B cell (primary cell): Measurements from ENCODE around the gene TFAP2A. TPM values are rescaled to one million over a fixed set of nuclear protein-coding genes. Genes with fewer than 3 reads are reported as not detected.

ENCODE experiments used
- ATAC-seq: fragments of 200-7000 bp; cut with Tn5 transposase; one replicate; pipeline ENCODE4 v1.10.0; 2021; ENCODE audit warnings: low read depth, mild to moderate bottlenecking, moderate number of reproducible peaks, moderate library complexity
- CTCF ChIA-PET: fragments of 350-600 bp; sonication (Branson Sonifier 250); formaldehyde crosslinking; loops from one replicate; lab custom pipeline; 2021; ENCODE audit warnings: antibody characterized with exemption, inconsistent platforms; lab: Charles Lee
- POLR2A ChIA-PET: fragments of 350-600 bp; sonication (Branson Sonifier 250); formaldehyde crosslinking; loops from one replicate; lab custom pipeline; 2021; ENCODE audit warnings: antibody characterized with exemption; lab: Charles Lee
- DNase-seq: peaks from one replicate; pipeline ENCODE4 v3.0.0; 2013
- H2AFZ ChIP-seq: 2 replicates; pipeline ENCODE4 v1.6.1; 2012; ENCODE audit warnings: mild to moderate bottlenecking, low read depth, low read length; ENCODE audit not compliant: insufficient read depth, poor library complexity, severe bottlenecking
- H3K27ac ChIP-seq, 2 donors: 1 replicate in 1 of 2; 2 replicates in 1 of 2; pipeline ENCODE4 v1.5.1; 2012 to 2013; ENCODE audit warnings: low read length in 2 of 2, mild to moderate bottlenecking in 2 of 2, moderate library complexity in 1 of 2
- H3K27me3 ChIP-seq, 4 experiments: fragments of 200-600 bp in 1 of 4; sonication (generic) in 1 of 4; replicated peaks in 1 of 4; 1 replicate in 2 of 4; 2 replicates in 2 of 4; pipeline versions ENCODE4 v1.6.1 to v1.7.0; 2013 to 2016; ENCODE audit warnings: low read length in 3 of 4, mild to moderate bottlenecking in 2 of 4, mixed read lengths in 1 of 4, moderate library complexity in 1 of 4; ENCODE audit not compliant: insufficient read depth in 4 of 4, control insufficient read depth in 3 of 4; ENCODE audit errors: control extremely low read depth in 1 of 4
- H3K36me3 ChIP-seq, 2 experiments: replicated peaks in 1 of 2; 1 replicate in 1 of 2; 2 replicates in 1 of 2; pipeline versions ENCODE4 v1.6.1 to v1.7.1; 2013; ENCODE audit warnings: low read length in 1 of 2; ENCODE audit not compliant: insufficient read depth in 2 of 2, control insufficient read depth in 1 of 2; ENCODE audit errors: control extremely low read depth in 1 of 2, extremely low read depth in 1 of 2
- H3K4me1 ChIP-seq, 2 donors: fragments of 200-600 bp in 1 of 2; sonication (generic) in 1 of 2; 1 replicate in 1 of 2; 2 replicates in 1 of 2; pipeline versions ENCODE4 v1.5.1 to v1.6.1; 2013 to 2017; ENCODE audit warnings: low read length in 2 of 2; ENCODE audit not compliant: control insufficient read depth in 2 of 2, insufficient read depth in 2 of 2
- H3K4me2 ChIP-seq: replicated peaks from 2 replicates; pipeline ENCODE3; 2012; ENCODE audit warnings: mild to moderate bottlenecking, low read depth, low read length; ENCODE audit not compliant: poor library complexity, severe bottlenecking
- H3K4me3 ChIP-seq, 5 experiments: fragments of 200-600 bp in 1 of 5; sonication (generic) in 1 of 5; 1 replicate in 3 of 5; 2 replicates in 2 of 5; pipeline versions ENCODE4 v1.5.1 to v1.7.0; 2011 to 2016; ENCODE audit warnings: low read length in 4 of 5, mild to moderate bottlenecking in 4 of 5, low read depth in 2 of 5, control low read depth in 1 of 5, moderate library complexity in 1 of 5; ENCODE audit not compliant: insufficient read depth in 1 of 5; ENCODE audit errors: control extremely low read depth in 1 of 5, extremely low read depth in 1 of 5
- H3K79me2 ChIP-seq: fragments of 200-600 bp; sonication (generic); one replicate; pipeline ENCODE4 v1.6.0; 2016; ENCODE audit warnings: low read length; ENCODE audit not compliant: control insufficient read depth, insufficient read depth
- H3K9ac ChIP-seq: fragments of 200-600 bp; sonication (generic); 2 replicates; pipeline ENCODE4 v1.6.1; 2017; ENCODE audit warnings: mild to moderate bottlenecking, low read length, moderate library complexity
- H3K9me3 ChIP-seq, 3 donors: one replicate each; pipeline versions ENCODE4 v1.6.1 to v1.7.1; 2013; ENCODE audit warnings: low read length in 2 of 3; ENCODE audit not compliant: control insufficient read depth in 2 of 3, insufficient read depth in 1 of 3; ENCODE audit errors: control extremely low read depth in 1 of 3
- H4K20me1 ChIP-seq: 2 replicates; pipeline ENCODE4 v1.6.0; 2012; ENCODE audit warnings: mild to moderate bottlenecking, low read length; ENCODE audit not compliant: insufficient read depth, control insufficient read depth, poor library complexity, severe bottlenecking
- H3K27ac Mint-ChIP-seq: one replicate; pipeline ENCODE4 v1.8.0; 2021; ENCODE audit warnings: mixed read lengths
- H3K27me3 Mint-ChIP-seq: one replicate; pipeline ENCODE4 v1.8.0; 2021; ENCODE audit warnings: mixed read lengths
- H3K4me1 Mint-ChIP-seq: one replicate; pipeline ENCODE4 v1.8.0; 2021; ENCODE audit warnings: mixed read lengths
- H3K4me3 Mint-ChIP-seq: one replicate; pipeline ENCODE4 v1.8.0; 2021; ENCODE audit warnings: mixed read lengths
- H3K9me3 Mint-ChIP-seq: one replicate; pipeline ENCODE4 v1.8.0; 2022; ENCODE audit warnings: mixed read lengths; ENCODE audit not compliant: insufficient read depth
- CTCF ChIP-seq: fragments of 200-600 bp; IDR thresholded peaks from one replicate; pipeline ENCODE4 v1.8.0; 2022; ENCODE audit warnings: antibody characterized with exemption, mild to moderate bottlenecking
- EZH2 ChIP-seq: IDR thresholded peaks from 2 replicates; pipeline ENCODE4 v1.6.1; 2012; ENCODE audit warnings: borderline replicate concordance, low read depth, mild to moderate bottlenecking, moderate library complexity, low read length; ENCODE audit not compliant: insufficient read depth, poor library complexity, severe bottlenecking
- WGBS: methylation state at CpG from one replicate; pipeline ENCODE4 v1.1.5; 2013; ENCODE audit warnings: missing lambda C conversion rate; ENCODE audit not compliant: insufficient coverage; 5-methylcytosine and 5-hydroxymethylcytosine counted together
- intact Hi-C: fragments of 100-400 bp; cut with micrococcal nuclease; formaldehyde crosslinking; loops from one replicate; pipeline ENCODE4 v1.10.0; 2022
- polyA plus RNA-seq: library from polyadenylated mRNA; depleted of rRNA; stranded (reverse); fragments of >200 nt; gene quantifications from 2 replicates; pipeline ENCODE4 v1.2.3, GENCODE V29; 2012
- total RNA-seq, 2 donors: library from RNA; stranded (reverse); fragments of 120-200 nt in 1 of 2; gene quantifications; 1 replicate in 1 of 2; 2 replicates in 1 of 2; pipeline versions ENCODE4 v1.2.3 to v1.2.4, GENCODE V29; 2013 to 2022

TFAP2A gene
- total and polyA plus RNA-seq, 2 donors (not counting 1 experiment from before 2014, with no cell fraction given) = not detected

- intact Hi-C loops = loop anchor here (5.0 kb wide), 1 partner anchor 480 kb away; the partner anchor contains the start of gene SYCP2L
- peaks cover 9 to 43% (median 37%) of the 10 kb centered on the region in 3 donors for H3K9me3 ChIP-seq
- no peak for DNase-seq
- ChIA-PET POLR2A (no interaction called here), CTCF (no interaction called here)
- H3K4me2 ChIP-seq = no peak overlapping the region
- no CpG with 5 or more reads among the region's 3 CpGs for WGBS
- H3K36me3 ChIP-seq = no peaks in the 10 kb centered on the region
- TF ChIP-seq CTCF = no peak
- TF ChIP-seq EZH2 = no peak
- ATAC-seq = no peak
- H2AFZ ChIP-seq = no peak overlapping the region
- peaks cover 72% of the 10 kb centered on the region for H3K27me3 Mint-ChIP-seq
- H3K9ac ChIP-seq = no peak overlapping the region
- no peak overlapping the region for H3K27ac Mint-ChIP-seq
- H3K4me1 ChIP-seq = peaks cover 24% of the 10 kb centered on the region in 2 donors
- no peaks in the 10 kb centered on the region for H3K79me2 ChIP-seq
- H3K4me3 Mint-ChIP-seq = no peak overlapping the region
- peaks cover 0 to 62% (median 48%) of the 10 kb centered on the region in 4 experiments for H3K27me3 ChIP-seq
- no peak overlapping the region for H3K4me3 ChIP-seq
- peaks cover 20% of the 10 kb centered on the region for H3K9me3 Mint-ChIP-seq
- no peak overlapping the region for H3K27ac ChIP-seq
- H3K4me1 Mint-ChIP-seq = peaks cover 27% of the 10 kb centered on the region
- no peaks in the 10 kb centered on the region for H4K20me1 ChIP-seq
Measured at GRCh38 chr6:10407674-10408054, 7.2 kb downstream of the TFAP2A start.

GRCh38 chr6:10407018-10407673 lies 7.7 kb downstream of the TFAP2A start:
- intact Hi-C loops = loop anchor here (5.0 kb wide), 1 partner anchor 480 kb away; the partner anchor contains the start of gene SYCP2L
- DNase-seq (no peak), ATAC-seq (no peak)
- Histone ChIP-seq H3K4me1 (peaks cover 23 to 24% of the 10 kb centered on the region in 2 donors), H3K9me3 (peaks cover 13 to 42% (median 37%) of the 10 kb centered on the region in 3 donors), H3K36me3 (no peaks in the 10 kb centered on the region), H3K27ac (no peak overlapping the region), H3K27me3 (peaks cover 0 to 67% (median 53%) of the 10 kb centered on the region in 4 experiments), H2AFZ (no peak overlapping the region), H3K4me2 (no peak overlapping the region), H3K4me3 (no peak overlapping the region), H4K20me1 (no peaks in the 10 kb centered on the region), H3K79me2 (no peaks in the 10 kb centered on the region), H3K9ac (no peak overlapping the region)
- Mint-ChIP-seq H3K9me3 (peaks cover 20% of the 10 kb centered on the region), H3K27me3 (peaks cover 76% of the 10 kb centered on the region), H3K27ac (no peak overlapping the region), H3K4me3 (no peak overlapping the region), H3K4me1 (peaks cover 26% of the 10 kb centered on the region)
- no CpG with 5 or more reads among the region's 7 CpGs for WGBS
- POLR2A ChIA-PET = no interaction called here
- CTCF ChIA-PET = no interaction called here
- TF ChIP-seq CTCF (no peak), EZH2 (no peak)
